PC-9 (cell line): ENCODE measurements around the gene CCDC3. TPM values are rescaled to one million over a fixed set of nuclear protein-coding genes. Genes with fewer than 3 reads are reported as not detected.

Experiments
- BruUV-seq: library from RNA; stranded (reverse); fragments of 400-500 nt; replicated peaks from 2 replicates; lab custom pipeline; 2021; lab: Mats Ljungman, UMichigan
- CTCF ChIA-PET: fragments of 300-600 bp; sonication (Branson Sonifier 250); formaldehyde crosslinking; loops from one replicate; lab custom pipeline; 2022; ENCODE audit warnings: antibody characterized with exemption; lab: Charles Lee
- POLR2A ChIA-PET: fragments of 300-600 bp; sonication (Branson Sonifier 250); formaldehyde crosslinking; loops from one replicate; lab custom pipeline; 2022; ENCODE audit warnings: antibody characterized with exemption; ENCODE audit not compliant: unreplicated experiment; lab: Charles Lee
- DNase-seq, 2 experiments: peaks; one replicate each; pipeline versions ENCODE4 v3.0.0 to v3.0.0-alpha.2; 2015 to 2022; ENCODE audit warnings: mixed read lengths in 1 of 2
- H2AFZ ChIP-seq: fragments of 200-600 bp; sonication (generic); 2 replicates; pipeline ENCODE4 v1.8.1; 2017; ENCODE audit warnings: antibody characterized with exemption
- H3F3A ChIP-seq: fragments of 200-600 bp; sonication (generic); 2 replicates; pipeline ENCODE4 v1.8.1; 2017; ENCODE audit warnings: antibody characterized with exemption, mild to moderate bottlenecking, low read depth; ENCODE audit not compliant: insufficient read depth
- H3K27ac ChIP-seq: fragments of 200-600 bp; sonication (generic); 2 replicates; pipeline ENCODE4 v1.6.1; 2016; ENCODE audit warnings: mixed run types
- H3K27me3 ChIP-seq: fragments of 200-600 bp; sonication (generic); 2 replicates; pipeline ENCODE4 v1.6.1; 2016; ENCODE audit warnings: low read depth, mixed run types; ENCODE audit not compliant: insufficient read depth
- H3K36me3 ChIP-seq: fragments of 200-600 bp; sonication (generic); 2 replicates; pipeline ENCODE4 v1.6.1; 2016; ENCODE audit warnings: low read depth, mixed run types
- H3K4me1 ChIP-seq: fragments of 200-600 bp; sonication (generic); replicated peaks from 2 replicates; pipeline ENCODE4 v1.6.1; 2016; ENCODE audit warnings: mixed run types; ENCODE audit not compliant: insufficient read depth
- H3K4me2 ChIP-seq: fragments of 200-600 bp; sonication (generic); 2 replicates; pipeline ENCODE4 v1.6.1; 2017; ENCODE audit warnings: mixed run types
- H3K4me3 ChIP-seq: fragments of 200-600 bp; sonication (generic); 2 replicates; pipeline ENCODE4 v1.6.1; 2016; ENCODE audit warnings: mixed run types
- H3K79me2 ChIP-seq: fragments of 200-600 bp; sonication (generic); 2 replicates; pipeline ENCODE4 v1.6.1; 2017; ENCODE audit warnings: low read depth, mixed run types
- H3K9me2 ChIP-seq: fragments of 200-600 bp; sonication (generic); 2 replicates; pipeline ENCODE4 v1.8.1; 2017; ENCODE audit warnings: mild to moderate bottlenecking; ENCODE audit not compliant: insufficient read depth
- H3K9me3 ChIP-seq: fragments of 200-600 bp; sonication (generic); 2 replicates; pipeline ENCODE4 v1.8.1; 2016; ENCODE audit warnings: low read depth; ENCODE audit not compliant: insufficient read depth
- H4K20me1 ChIP-seq: fragments of 200-600 bp; sonication (generic); 2 replicates; pipeline ENCODE4 v1.8.1; 2017; ENCODE audit not compliant: insufficient read depth
- EZH2 ChIP-seq: fragments of 200-600 bp; sonication (generic); IDR thresholded peaks from 2 replicates; pipeline ENCODE4 v1.8.0; 2017; ENCODE audit warnings: antibody characterized with exemption, low read depth
- intact Hi-C: fragments of 100-400 bp; cut with micrococcal nuclease; formaldehyde crosslinking; loops from one replicate; pipeline ENCODE4 v1.10.0; 2022; ENCODE audit not compliant: unreplicated experiment
- total RNA-seq: library from RNA; stranded (reverse); gene quantifications from 2 replicates; pipeline ENCODE4 v1.2.3, GENCODE V29; 2021
- TF ChIP-seq, protein P1 (sequence below): fragments of 200-600 bp; sonication (generic); conservative IDR thresholded peaks from 2 replicates; pipeline ENCODE4 v1.6.1; 2017; ENCODE audit warnings: mixed run types, antibody characterized with exemption, mild to moderate bottlenecking, moderate library complexity

The CCDC3 gene
- total RNA-seq, 1 experiment from 2014 or later, result not detected

DNA sequence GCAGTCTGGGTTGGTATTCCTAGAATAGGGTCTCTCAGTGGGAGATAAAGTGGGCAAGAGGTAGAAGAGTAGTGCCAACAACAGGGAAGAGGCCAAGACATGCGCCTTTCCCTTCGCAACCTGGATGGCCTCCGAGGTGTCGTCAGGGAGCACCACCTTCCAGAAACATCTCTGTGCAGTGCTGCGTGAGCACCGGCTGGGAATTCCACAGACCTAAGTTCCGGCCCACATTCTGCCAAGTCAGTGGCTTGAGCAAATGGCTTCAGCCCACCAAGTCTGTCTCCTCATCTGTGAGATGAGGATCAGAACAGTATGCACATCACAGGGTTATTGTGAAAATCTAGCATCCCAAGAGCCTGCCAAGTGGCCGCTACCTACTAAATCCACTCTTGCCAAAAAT, 40.6 kb downstream of the CCDC3 start:
- Histone ChIP-seq H3K27me3 (peaks cover 12% of the 10 kb centered on the region; the same call in 1 of the 2 replicates), H2AFZ (no peak overlapping the region), H3K27ac (no peak overlapping the region), H3K9me2 (no peaks in the 10 kb centered on the region), H3K9me3 (no peaks in the 10 kb centered on the region), H4K20me1 (no peaks in the 10 kb centered on the region), H3F3A (no peaks in the 10 kb centered on the region), H3K36me3 (no peaks in the 10 kb centered on the region), H3K4me2 (no peak overlapping the region), H3K79me2 (no peaks in the 10 kb centered on the region), H3K4me1 (no peaks in the 10 kb centered on the region), H3K4me3 (no peak overlapping the region)
- ChIA-PET POLR2A (no interaction called here), CTCF (no interaction called here)
- no TSS peak for BruUV-seq
- TF ChIP-seq EZH2, result no peak
- TF ChIP-seq, protein P1, sequence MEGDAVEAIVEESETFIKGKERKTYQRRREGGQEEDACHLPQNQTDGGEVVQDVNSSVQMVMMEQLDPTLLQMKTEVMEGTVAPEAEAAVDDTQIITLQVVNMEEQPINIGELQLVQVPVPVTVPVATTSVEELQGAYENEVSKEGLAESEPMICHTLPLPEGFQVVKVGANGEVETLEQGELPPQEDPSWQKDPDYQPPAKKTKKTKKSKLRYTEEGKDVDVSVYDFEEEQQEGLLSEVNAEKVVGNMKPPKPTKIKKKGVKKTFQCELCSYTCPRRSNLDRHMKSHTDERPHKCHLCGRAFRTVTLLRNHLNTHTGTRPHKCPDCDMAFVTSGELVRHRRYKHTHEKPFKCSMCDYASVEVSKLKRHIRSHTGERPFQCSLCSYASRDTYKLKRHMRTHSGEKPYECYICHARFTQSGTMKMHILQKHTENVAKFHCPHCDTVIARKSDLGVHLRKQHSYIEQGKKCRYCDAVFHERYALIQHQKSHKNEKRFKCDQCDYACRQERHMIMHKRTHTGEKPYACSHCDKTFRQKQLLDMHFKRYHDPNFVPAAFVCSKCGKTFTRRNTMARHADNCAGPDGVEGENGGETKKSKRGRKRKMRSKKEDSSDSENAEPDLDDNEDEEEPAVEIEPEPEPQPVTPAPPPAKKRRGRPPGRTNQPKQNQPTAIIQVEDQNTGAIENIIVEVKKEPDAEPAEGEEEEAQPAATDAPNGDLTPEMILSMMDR, result no peak
- no peak for DNase-seq
- intact Hi-C loops, result no loop called here

DNA sequence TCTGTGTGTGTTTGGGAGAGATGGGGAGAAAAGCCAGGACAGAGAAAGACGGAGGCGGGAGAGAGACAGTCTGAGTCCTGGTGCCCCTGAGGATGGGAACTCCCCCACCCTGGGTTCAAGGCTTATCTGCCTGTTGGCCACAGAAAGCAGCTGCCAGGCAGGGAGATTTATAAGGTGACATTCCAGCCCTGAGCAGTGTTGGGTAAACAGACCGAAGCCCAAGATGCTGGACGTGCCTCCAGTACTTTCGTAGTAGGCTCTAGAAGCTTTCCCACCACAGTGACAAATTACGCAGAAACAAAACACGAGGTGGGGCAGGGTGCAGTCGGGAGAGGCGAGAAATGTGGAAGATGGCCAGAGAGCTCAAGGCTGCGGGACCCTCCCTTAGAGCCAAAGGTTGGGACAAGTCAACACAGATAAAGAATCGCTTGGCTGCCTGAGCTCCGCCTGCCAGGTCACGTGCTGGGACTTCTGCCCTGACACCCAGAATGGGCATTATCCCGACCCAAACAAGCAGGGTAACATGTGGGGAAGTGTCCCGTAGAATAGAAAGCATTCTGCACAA, 41.1 kb downstream of the CCDC3 start:
- H3K27me3 ChIP-seq, result peaks cover 12% of the 10 kb centered on the region; the same call in 1 of the 2 replicates
- H3K27ac ChIP-seq, result no peak overlapping the region
- no peak overlapping the region for H2AFZ ChIP-seq
- no peak overlapping the region for H3K4me3 ChIP-seq
- H3K79me2 ChIP-seq, result no peaks in the 10 kb centered on the region
- ChIA-PET POLR2A (no interaction called here), CTCF (no interaction called here)
- no peaks in the 10 kb centered on the region for H4K20me1 ChIP-seq
- no peak for DNase-seq
- H3K36me3 ChIP-seq, result no peaks in the 10 kb centered on the region
- TF ChIP-seq EZH2, result no peak
- TF ChIP-seq, protein P1, result no peak
- H3K4me2 ChIP-seq, result no peak overlapping the region
- H3K9me2 ChIP-seq, result no peaks in the 10 kb centered on the region
- H3F3A ChIP-seq, result no peaks in the 10 kb centered on the region
- no TSS peak for BruUV-seq
- intact Hi-C loops, result no loop called here
- no peaks in the 10 kb centered on the region for H3K9me3 ChIP-seq
- H3K4me1 ChIP-seq, result no peaks in the 10 kb centered on the region

DNA sequence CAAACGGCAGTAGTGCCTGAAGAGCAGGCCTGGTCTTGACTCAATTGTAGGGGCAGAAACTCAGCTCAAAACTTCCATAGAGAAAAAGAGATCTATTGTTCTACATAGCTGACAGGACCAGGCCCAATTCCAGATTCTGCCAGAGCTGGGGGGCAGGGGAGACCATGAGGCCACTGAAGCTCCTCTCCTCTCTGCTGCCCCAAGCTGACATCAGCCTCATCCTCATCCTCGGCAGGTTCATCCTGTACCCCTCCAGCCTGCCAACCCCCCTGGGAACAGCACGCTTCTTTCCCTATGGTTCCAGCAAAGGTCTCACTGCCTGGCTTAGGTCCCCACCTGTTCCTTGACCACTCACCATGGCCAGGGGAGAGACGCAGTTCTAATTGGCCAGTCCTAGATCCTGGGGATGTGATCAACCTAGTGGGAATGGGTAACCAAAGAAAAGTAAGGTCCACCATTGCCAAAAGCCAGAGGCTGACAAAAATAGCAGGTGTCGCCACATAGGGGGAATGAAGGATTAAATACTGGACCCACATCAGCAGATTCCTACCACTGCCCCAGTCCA, 42.9 kb downstream of the CCDC3 start:
- no peak overlapping the region for H3K4me3 ChIP-seq
- no TSS peak for BruUV-seq
- 0 out of 2 replicates have a peak, but pooled peaks cover 6% of the 10 kb centered on the region for H3K27me3 ChIP-seq
- H2AFZ ChIP-seq, result no peak overlapping the region
- TF ChIP-seq EZH2, result no peak
- TF ChIP-seq, protein P1, result no peak
- no peaks in the 10 kb centered on the region for H3F3A ChIP-seq
- H3K36me3 ChIP-seq, result no peaks in the 10 kb centered on the region
- DNase-seq, result no peak
- H3K79me2 ChIP-seq, result no peaks in the 10 kb centered on the region
- POLR2A ChIA-PET, result no interaction called here
- H3K27ac ChIP-seq, result no peak overlapping the region
- H3K4me2 ChIP-seq, result no peak overlapping the region
- no peaks in the 10 kb centered on the region for H3K9me2 ChIP-seq
- H3K9me3 ChIP-seq, result no peaks in the 10 kb centered on the region
- CTCF ChIA-PET, result no interaction called here
- intact Hi-C loops, result no loop called here
- no peaks in the 10 kb centered on the region for H4K20me1 ChIP-seq
- no peaks in the 10 kb centered on the region for H3K4me1 ChIP-seq
